K562 (cell line): ENCODE data around the gene MAST4. TPM values are rescaled to one million over a fixed set of nuclear protein-coding genes. Genes with fewer than 3 reads are reported as not detected.

Source experiments
- ATAC-seq: fragments of 200-7000 bp; cut with Tn5 transposase; 3 replicates; pipeline ENCODE4 v1.9.1; 2020; ENCODE audit warnings: moderate library complexity
- BruUV-seq: library from RNA; stranded (reverse); fragments of 400-500 nt; replicated peaks from 2 replicates; lab custom pipeline; 2021; lab: Mats Ljungman, UMichigan
- CTCF ChIA-PET: fragments of 300-600 bp; formaldehyde crosslinking; extraction: SDS; loops from one replicate; lab custom pipeline; 2021; ENCODE audit warnings: low intra/inter-chr PET ratio; lab: Yijun Ruan, JAX
- POLR2A ChIA-PET: fragments of 300-600, 350-650 bp; sonication (Branson Sonifier 250); formaldehyde crosslinking; extraction: SDS; loops from one replicate; lab custom pipeline; 2021; ENCODE audit warnings: antibody characterized with exemption, inconsistent platforms; lab: Yijun Ruan, JAX
- DNase-seq, 4 experiments: peaks; one replicate each; pipeline versions ENCODE4 v3.0.0 to v3.0.0-alpha.2; 2011 to 2018; ENCODE audit warnings: low spot score in 3 of 4, mixed read lengths in 3 of 4; ENCODE audit errors: extremely low read depth in 1 of 4
- FAIRE-seq: peaks from 2 replicates; lab custom pipeline; 2011; peaks lifted over from hg19 to GRCh38; lab: Jason Lieb, UNC
- H2AFZ ChIP-seq: 2 replicates; pipeline ENCODE4 v1.6.0; 2011; ENCODE audit warnings: low read depth, low read length, control low read depth, inconsistent platforms
- H3K27ac ChIP-seq: fragments of 200-600 bp; 3 replicates; pipeline ENCODE4 v1.8.0; 2011; ENCODE audit warnings: low read depth, mild to moderate bottlenecking, control low read depth, inconsistent platforms, low read length, moderate library complexity, mixed read lengths; ENCODE audit errors: extremely low read depth
- H3K27me3 ChIP-seq, 2 experiments: fragments of 300-600 bp in 1 of 2; 2 replicates in 1 of 2; 3 replicates in 1 of 2; pipeline versions ENCODE4 v1.6.0 to v1.8.0; 2011; ENCODE audit warnings: inconsistent platforms in 2 of 2, low read length in 2 of 2, mild to moderate bottlenecking in 1 of 2, mixed read lengths in 1 of 2, moderate library complexity in 1 of 2; ENCODE audit not compliant: control insufficient read depth in 2 of 2, insufficient read depth in 2 of 2
- H3K36me3 ChIP-seq: fragments of 300-600 bp; 3 replicates; pipeline ENCODE4 v1.8.0; 2011; ENCODE audit warnings: mild to moderate bottlenecking, low read length, inconsistent platforms; ENCODE audit not compliant: control insufficient read depth, insufficient read depth
- H3K4me1 ChIP-seq, 2 experiments: fragments of 200-600 bp in 1 of 2; replicated peaks in 1 of 2; 2 replicates in 1 of 2; 3 replicates in 1 of 2; pipeline versions ENCODE4 v1.5.1 to v1.8.0; 2011; ENCODE audit warnings: inconsistent platforms in 2 of 2, low read length in 2 of 2, mild to moderate bottlenecking in 1 of 2, mixed read lengths in 1 of 2, moderate library complexity in 1 of 2; ENCODE audit not compliant: control insufficient read depth in 2 of 2, insufficient read depth in 2 of 2
- H3K4me2 ChIP-seq: 2 replicates; pipeline ENCODE4 v1.6.1; 2011; ENCODE audit warnings: low read length, control low read depth, inconsistent platforms, mixed read lengths; ENCODE audit not compliant: insufficient read depth
- H3K4me3 ChIP-seq: fragments of 200-600 bp; sonication (generic), shearing (Covaris generic); 2 replicates; pipeline ENCODE4 v1.5.1; 2016; ENCODE audit warnings: control low read depth, inconsistent platforms
- H3K79me2 ChIP-seq: fragments of 200-600 bp; 3 replicates; pipeline ENCODE4 v1.8.0; 2011; ENCODE audit warnings: low read length, inconsistent platforms; ENCODE audit not compliant: control insufficient read depth, insufficient read depth
- H3K9ac ChIP-seq, 2 experiments: 2 replicates each; pipeline versions ENCODE4 v1.6.0 to v1.6.1; 2011; ENCODE audit warnings: low read depth in 2 of 2, low read length in 2 of 2, control low read depth in 1 of 2, inconsistent platforms in 1 of 2, mild to moderate bottlenecking in 1 of 2, mixed read lengths in 1 of 2; ENCODE audit not compliant: insufficient read depth in 1 of 2
- H3K9me1 ChIP-seq: one replicate; pipeline ENCODE4 v1.6.0; 2011; ENCODE audit warnings: inconsistent platforms, mild to moderate bottlenecking, low read length, moderate library complexity; ENCODE audit not compliant: control insufficient read depth, insufficient read depth
- H3K9me3 ChIP-seq: replicated peaks from 2 replicates; pipeline ENCODE4 v1.5.1; 2011; ENCODE audit warnings: low read depth, low read length, inconsistent platforms; ENCODE audit not compliant: control insufficient read depth, insufficient read depth
- H4K20me1 ChIP-seq: replicated peaks from 2 replicates; pipeline ENCODE4 v1.6.1; 2011; ENCODE audit warnings: low read length, inconsistent platforms, mixed read lengths; ENCODE audit not compliant: control insufficient read depth, insufficient read depth
- GATA2 ChIP-seq: sonication (generic); formaldehyde crosslinking; IDR thresholded peaks from 2 replicates; pipeline ENCODE4 v1.4.0; 2020; ENCODE audit warnings: mild to moderate bottlenecking, missing genetic modification reagents
- HES1 ChIP-seq: fragments of 450-650 bp; IDR thresholded peaks from 2 replicates; pipeline ENCODE4 v1.6.1; 2016; ENCODE audit warnings: low read depth, mild to moderate bottlenecking, moderate library complexity
- MTA2 ChIP-seq: fragments of 450-650 bp; IDR thresholded peaks from 2 replicates; pipeline ENCODE4 v1.6.1; 2016; ENCODE audit warnings: low read depth
- PBX2 ChIP-seq, 2 experiments: IDR thresholded peaks in 1 of 2; conservative IDR thresholded peaks in 1 of 2; 2 replicates each; pipeline ENCODE4 v1.6.1; 2016; ENCODE audit warnings: low read depth in 2 of 2, mild to moderate bottlenecking in 1 of 2, missing compliant biosample characterization in 1 of 2, missing genetic modification characterization in 1 of 2, moderate library complexity in 1 of 2
- PHF20 ChIP-seq: fragments of 450-650 bp; IDR thresholded peaks from 2 replicates; pipeline ENCODE4 v1.6.1; 2018; ENCODE audit not compliant: partially characterized antibody
- PHF8 ChIP-seq: fragments of 200-600 bp; sonication (generic); IDR thresholded peaks from 2 replicates; pipeline ENCODE4 v1.6.1; 2012; ENCODE audit warnings: mixed run types, mild to moderate bottlenecking, inconsistent platforms, low read length, moderate library complexity, borderline replicate concordance
- POLR3G ChIP-seq: IDR thresholded peaks from 2 replicates; pipeline ENCODE4 v1.6.1; 2011; ENCODE audit not compliant: insufficient read length, insufficient replicate concordance; ENCODE audit errors: extremely low read depth
- PRMT5 ChIP-seq: sonication (generic); formaldehyde crosslinking; IDR thresholded peaks from 2 replicates; pipeline ENCODE4 v1.5.0; 2020; ENCODE audit warnings: missing genetic modification reagents
- PTTG1 ChIP-seq: fragments of 450-650 bp; IDR thresholded peaks from 2 replicates; pipeline ENCODE4 v1.6.1; 2016; ENCODE audit warnings: low read depth, mild to moderate bottlenecking, missing genetic modification characterization, missing compliant biosample characterization
- SETDB1 ChIP-seq: IDR thresholded peaks from one replicate; pipeline ENCODE4 v1.6.1; 2012; ENCODE audit warnings: low read length, control low read depth, inconsistent platforms
- TRIM24 ChIP-seq, 2 experiments: fragments of 450-650 bp; IDR thresholded peaks; 2 replicates each; pipeline ENCODE4 v1.6.1; 2016
- ZBED1 ChIP-seq: IDR thresholded peaks from 2 replicates; pipeline ENCODE4 v1.6.1; 2014
- ZNF695 ChIP-seq: fragments of 450-650 bp; formaldehyde crosslinking; IDR thresholded peaks from 2 replicates; pipeline ENCODE4 v1.4.0; 2020; ENCODE audit warnings: mild to moderate bottlenecking, moderate library complexity
- ZNF77 ChIP-seq: fragments of 250-450 bp; sonication (Bioruptor Pico); IDR thresholded peaks from 2 replicates; pipeline ENCODE4 v1.5.0; 2020
- WGBS: fragments of 100-300 bp; shearing (Covaris generic); methylation state at CpG from one replicate; pipeline ENCODE4 v1.1.6; 2016; ENCODE audit warnings: low coverage, mixed read lengths; ENCODE audit not compliant: insufficient coverage; ENCODE audit errors: missing lambda C conversion rate; 5-methylcytosine and 5-hydroxymethylcytosine counted together
- in situ Hi-C: fragments of 300-500 bp; cut with MboI; formaldehyde crosslinking; loops from 4 replicates; pipeline ENCODE4 v1.15.0; 2018; ENCODE audit warnings: inconsistent platforms, mixed read lengths
- intact Hi-C: fragments of 100-400 bp; cut with micrococcal nuclease; formaldehyde crosslinking; loops from 2 replicates; pipeline ENCODE4 v1.14.2; 2022
- polyA plus RNA-seq, 8 experiments: library from polyadenylated mRNA; depleted of rRNA in 4 of 8; stranded (reverse) in 5 of 8; unstranded in 3 of 8; fragments of >200 nt; fragmentation: Nextera tagmentation in 2 of 8; fragmentation: Illumina TruSeq in 1 of 8; extraction: Ambion mirVana in 2 of 8; extraction: Trizol in 1 of 8; gene quantifications; 2 replicates each; pipeline versions ENCODE4 v1.2.1 to v1.2.3, GENCODE V29; 2011 to 2014; ENCODE audit warnings: inconsistent platforms in 1 of 8, missing spikeins in 1 of 8
- total RNA-seq, 7 experiments: library from RNA; depleted of rRNA in 6 of 7; stranded (reverse); fragments of >200 nt in 6 of 7; fragmentation: Illumina TruSeq in 2 of 7; extraction: Trizol in 2 of 7; gene quantifications; 2 replicates each; pipeline versions ENCODE4 v1.2.1 to v1.2.3, GENCODE V29; 2011 to 2021; ENCODE audit warnings: low replicate concordance in 1 of 7

Gene MAST4
- total and polyA plus RNA-seq, 9 of the 15 experiments (the other 6 are each of a cell fraction or from before 2014, with no cell fraction given), result 0.88 to 10.1 (median 5.2) TPM

GRCh38 chr5:66561256-66561990, 34.8 kb upstream of the MAST4 start:
- ATAC-seq (no peak), FAIRE-seq (no peak), DNase-seq (no peak)
- H3K9me1 ChIP-seq, result no peaks in the 10 kb centered on the region
- H3K36me3 ChIP-seq, result no peaks in the 10 kb centered on the region
- intact Hi-C loops, result no loop called here
- no peaks in the 10 kb centered on the region for H3K9me3 ChIP-seq
- TF ChIP-seq PRMT5 (CRISPR knock-in tag) (no peak), POLR3G (no peak)
- POLR2A ChIA-PET, result no interaction called here
- no peak overlapping the region for H2AFZ ChIP-seq
- no peaks in the 10 kb centered on the region for H3K27me3 ChIP-seq
- H3K79me2 ChIP-seq, result no peaks in the 10 kb centered on the region
- H3K9ac ChIP-seq, result no peak overlapping the region
- no peak overlapping the region for H3K4me3 ChIP-seq
- H3K27ac ChIP-seq, result no peak overlapping the region
- H4K20me1 ChIP-seq, result no peaks in the 10 kb centered on the region
- no peaks in the 10 kb centered on the region for H3K4me1 ChIP-seq
- H3K4me2 ChIP-seq, result no peak overlapping the region
- WGBS, result 0% methylated on average over 6 of the region's 6 CpGs
- in situ Hi-C loops, result no loop called here
- no TSS peak for BruUV-seq
- CTCF ChIA-PET, result no interaction called here

DNA sequence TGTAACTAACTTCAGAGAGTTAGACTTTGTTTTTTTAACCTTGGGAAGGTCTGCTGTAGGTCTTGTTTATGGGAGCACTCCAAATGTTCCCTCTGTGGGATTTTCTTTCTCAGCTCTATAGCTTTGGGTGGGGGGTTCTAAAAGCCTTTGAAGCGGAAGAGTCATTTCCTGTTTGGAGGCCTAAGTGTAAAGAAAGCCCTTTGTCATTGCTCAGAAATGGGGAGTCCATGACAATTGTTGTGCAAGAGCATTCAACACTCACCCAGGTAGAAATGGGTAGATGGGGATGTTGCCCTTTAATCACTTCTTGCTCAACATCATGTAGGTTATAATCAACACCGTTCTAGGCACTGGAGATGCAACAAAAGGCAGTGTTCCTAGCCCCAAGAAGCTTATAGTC, 30.3 kb upstream of the MAST4 start:
- Histone ChIP-seq H3K4me3 (no peak overlapping the region), H2AFZ (no peak overlapping the region), H3K27ac (no peak overlapping the region), H3K9ac (no peak overlapping the region), H4K20me1 (no peaks in the 10 kb centered on the region), H3K79me2 (no peaks in the 10 kb centered on the region), H3K36me3 (no peaks in the 10 kb centered on the region), H3K4me2 (no peak overlapping the region), H3K9me3 (no peaks in the 10 kb centered on the region), H3K27me3 (no peaks in the 10 kb centered on the region), H3K9me1 (no peaks in the 10 kb centered on the region), H3K4me1 (no peaks in the 10 kb centered on the region)
- in situ Hi-C loops, result no loop called here
- FAIRE-seq (no peak), ATAC-seq (no peak), DNase-seq (no peak)
- intact Hi-C loops, result no loop called here
- no TSS peak for BruUV-seq
- 6% methylated on average over 2 of the region's 2 CpGs for WGBS
- POLR2A ChIA-PET, result no interaction called here
- CTCF ChIA-PET, result no interaction called here
- TF ChIP-seq ZNF695 (CRISPR knock-in tag) (no peak), GATA2 (CRISPR knock-in tag) (no peak), ZNF77 (CRISPR knock-in tag) (no peak), PHF20 (no peak), ZBED1 (no peak), PHF8 (no peak), TRIM24 (IDR thresholded peaks at IDR 0.05) (no peak), PBX2 (CRISPR knock-in tag; IDR thresholded peaks at IDR 0.05; ENCODE audit: low read depth) (no peak), PBX2 (tag; conservative IDR thresholded peaks at IDR 0.05; ENCODE audit: low read depth) (no peak), MTA2 (no peak), PTTG1 (tag) (no peak), HES1 (no peak), SETDB1 (no peak)
